ENCODE data around the gene ETV1.

Gene ETV1

GRCh38 chr7:13879994-13880686, 109.3 kb downstream of the ETV1 start:
- DNase-seq (ENCODE audit: low read depth in 2 of 2): no peak

GRCh38 chr7:13879143-13879542, 110.3 kb downstream of the ETV1 start:
- DNase-seq (ENCODE audit: low read depth in 2 of 2): no peak

- DNase-seq (ENCODE audit: low read depth in 2 of 2): no peak
These were observed 111.3 kb downstream of the ETV1 start for GRCh38 chr7:13878154-13878553.

- no peak for DNase-seq (ENCODE audit: low read depth in 2 of 2)
These were observed 113.9 kb downstream of the ETV1 start for GRCh38 chr7:13875496-13876074.

- no peak for DNase-seq (ENCODE audit: low read depth in 2 of 2)
These were observed 114.7 kb downstream of the ETV1 start for GRCh38 chr7:13874783-13875182.

- no peak for DNase-seq (ENCODE audit: low read depth in 2 of 2)
These were observed 116.8 kb downstream of the ETV1 start for GRCh38 chr7:13872709-13873108.

GRCh38 chr7:13871008-13871407, 118.5 kb downstream of the ETV1 start:
- no peak for DNase-seq (ENCODE audit: low read depth in 2 of 2)

GRCh38 chr7:13860734-13861133, 128.7 kb downstream of the ETV1 start:
- DNase-seq (ENCODE audit: low read depth in 2 of 2): no peak

- DNase-seq (ENCODE audit: low read depth in 2 of 2): no peak
These were observed 133.5 kb downstream of the ETV1 start for GRCh38 chr7:13856012-13856411.

- no peak for DNase-seq (ENCODE audit: low read depth in 2 of 2)
These were observed 137.0 kb downstream of the ETV1 start for GRCh38 chr7:13852281-13852968.

GRCh38 chr7:13851736-13852135, 137.7 kb downstream of the ETV1 start:
- DNase-seq (ENCODE audit: low read depth in 2 of 2): no peak

GRCh38 chr7:13850185-13850752, 139.2 kb downstream of the ETV1 start:
- DNase-seq (ENCODE audit: low read depth in 2 of 2): peak in 1 of 2 donors; percentile 15

GRCh38 chr7:13849163-13849892, 140.1 kb downstream of the ETV1 start:
- no peak for DNase-seq (ENCODE audit: low read depth in 2 of 2)

GRCh38 chr7:13848681-13849131, 140.8 kb downstream of the ETV1 start:
- DNase-seq (ENCODE audit: low read depth in 2 of 2): no peak

GRCh38 chr7:13846386-13846785, 143.1 kb downstream of the ETV1 start:
- DNase-seq (ENCODE audit: low read depth in 2 of 2): no peak

GRCh38 chr7:13845601-13846000, 143.9 kb downstream of the ETV1 start:
- DNase-seq (ENCODE audit: low read depth in 2 of 2): no peak

- no peak for DNase-seq (ENCODE audit: low read depth in 2 of 2)
These were observed 144.5 kb downstream of the ETV1 start for GRCh38 chr7:13844954-13845353.

GRCh38 chr7:13841284-13841683, 148.2 kb downstream of the ETV1 start:
- DNase-seq (ENCODE audit: low read depth in 2 of 2): no peak
